ENCODE data around the gene DOK6.

- TF ChIP-seq CTCF (conservative IDR thresholded peaks at IDR 0.05) (no peak), ZFX (IDR thresholded peaks at IDR 0.05) (no peak)
Measured at GRCh38 chr18:69387186-69387585, 13.5 kb upstream of the DOK6 start.
